GM18868 (cell line): ENCODE results near the gene CACNA1D.
A peak's percentile ranks its signal among the peaks of the same experiment; 100 is the strongest.

Source experiments
- ATAC-seq: cut with Tn5 transposase; IDR thresholded peaks from one replicate; pipeline ENCODE4 v1.9.1; 2021; ENCODE audit warnings: mild to moderate bottlenecking, moderate library complexity; ENCODE audit not compliant: unreplicated experiment

The CACNA1D gene

DNA sequence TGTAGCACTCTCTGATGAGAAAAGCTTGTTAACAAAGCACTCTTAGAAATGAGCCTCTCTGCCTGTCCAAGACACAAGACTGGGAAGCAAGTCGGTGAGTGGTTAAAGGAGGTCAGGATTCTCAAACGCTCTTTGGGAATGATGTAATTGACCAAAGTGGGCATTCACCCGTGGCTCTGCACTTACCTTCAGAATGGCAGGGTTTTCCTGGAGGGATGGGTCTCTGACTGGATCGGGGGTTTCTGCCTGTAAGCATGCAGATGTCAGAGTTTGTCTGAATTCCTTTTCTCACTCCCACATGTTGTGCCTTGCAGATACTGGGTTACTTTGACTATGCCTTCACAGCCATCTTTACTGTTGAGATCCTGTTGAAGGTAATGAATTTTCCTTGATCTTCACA, 245.6 kb downstream of the CACNA1D start:
- ATAC-seq = no peak

DNA sequence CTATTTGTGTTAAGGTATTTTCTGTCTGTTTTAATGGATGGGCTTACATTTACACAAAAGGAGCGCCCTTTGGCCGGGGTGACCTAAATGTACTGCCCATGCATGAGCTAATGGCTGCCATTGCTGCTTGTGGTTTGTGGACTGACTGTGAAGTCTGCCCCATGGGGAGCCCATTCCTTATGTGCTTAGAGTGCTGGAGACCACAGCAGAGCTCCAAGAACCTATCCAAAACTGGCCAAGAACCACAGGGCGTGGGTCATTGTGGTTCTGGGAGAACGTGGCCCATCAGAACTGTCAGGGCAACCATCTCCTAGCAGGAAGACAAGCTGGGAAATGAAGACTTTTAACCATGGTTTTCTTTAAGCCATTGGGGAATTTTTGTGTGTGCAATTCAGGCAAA, 246.5 kb downstream of the CACNA1D start:
- ATAC-seq = no peak

DNA sequence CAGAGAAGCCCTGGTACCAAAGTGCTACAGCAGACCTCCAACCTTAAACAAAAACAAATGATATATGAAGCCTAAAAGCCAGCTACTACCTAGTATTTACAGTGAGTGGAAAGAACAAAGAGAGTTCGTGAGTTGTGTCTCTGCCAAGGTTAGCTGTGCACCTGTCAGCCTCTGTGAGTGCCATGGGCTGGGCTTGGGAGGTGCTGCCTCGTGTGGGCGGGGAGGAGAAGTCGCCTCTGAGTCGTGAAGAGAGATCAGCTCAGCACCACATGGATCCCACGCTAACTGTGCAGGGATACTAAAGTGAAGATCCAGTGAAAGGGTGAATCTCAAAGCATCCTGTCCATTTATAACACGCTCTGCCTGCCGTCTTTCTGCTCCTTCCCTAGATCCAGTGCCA, 249.9 kb downstream of the CACNA1D start:
- ATAC-seq = no peak

DNA sequence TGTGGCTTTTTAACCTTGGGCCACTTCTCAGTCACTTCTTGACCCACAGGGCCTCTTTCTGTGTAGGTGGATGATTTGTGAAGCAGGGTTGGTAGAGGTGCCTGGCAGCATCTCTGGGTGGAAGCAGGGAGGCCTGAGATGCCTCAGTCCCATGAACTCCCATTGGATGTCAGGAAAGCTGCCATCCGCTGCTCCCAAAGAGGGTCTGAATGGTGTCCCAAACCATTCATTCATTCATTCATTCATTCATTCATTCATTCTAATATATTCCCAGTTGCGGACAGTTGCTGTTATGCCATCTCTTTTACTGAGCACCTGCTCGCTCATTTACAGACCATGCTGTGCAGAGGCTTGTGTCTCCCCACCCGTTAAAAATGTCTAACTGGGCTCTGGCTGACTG, 253.1 kb downstream of the CACNA1D start:
- ATAC-seq = no peak

DNA sequence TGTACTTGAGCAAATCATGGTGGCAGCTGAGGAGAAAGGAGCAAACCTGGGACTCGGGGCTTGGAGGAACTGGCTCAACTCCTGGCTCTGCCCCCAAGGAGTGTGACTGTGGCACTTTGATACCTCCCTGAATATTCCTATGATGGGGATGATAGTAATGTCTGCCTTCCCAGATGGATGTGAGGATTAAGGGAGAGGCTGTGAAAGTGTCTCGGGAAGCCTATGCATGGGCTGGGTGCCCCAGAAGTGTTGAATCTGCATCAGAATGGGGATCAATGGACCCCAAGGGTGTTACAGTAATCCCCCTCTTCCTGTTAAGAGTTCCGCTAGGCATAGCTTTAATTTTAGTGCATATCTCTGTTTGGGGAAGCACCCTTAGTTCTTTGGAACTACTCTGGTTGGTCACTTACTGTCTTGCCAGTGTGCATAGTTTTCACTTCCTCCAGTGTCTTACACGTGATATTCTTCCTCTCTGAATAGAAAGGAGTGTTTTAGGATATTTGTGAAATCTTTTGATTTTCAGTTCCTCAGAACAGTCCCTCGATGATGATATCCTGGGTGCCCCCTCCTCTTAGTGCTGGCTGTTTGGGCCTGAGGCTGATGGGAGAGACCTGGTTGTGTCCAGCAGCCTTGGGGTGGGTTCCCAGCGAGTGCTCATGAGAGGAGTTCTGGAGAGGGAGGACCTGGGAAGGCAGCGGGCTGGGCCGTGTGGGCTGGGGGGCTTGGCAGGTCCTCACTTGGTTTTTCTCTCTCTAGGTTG, 254.3 kb downstream of the CACNA1D start:
- ATAC-seq = peak; percentile 72

DNA sequence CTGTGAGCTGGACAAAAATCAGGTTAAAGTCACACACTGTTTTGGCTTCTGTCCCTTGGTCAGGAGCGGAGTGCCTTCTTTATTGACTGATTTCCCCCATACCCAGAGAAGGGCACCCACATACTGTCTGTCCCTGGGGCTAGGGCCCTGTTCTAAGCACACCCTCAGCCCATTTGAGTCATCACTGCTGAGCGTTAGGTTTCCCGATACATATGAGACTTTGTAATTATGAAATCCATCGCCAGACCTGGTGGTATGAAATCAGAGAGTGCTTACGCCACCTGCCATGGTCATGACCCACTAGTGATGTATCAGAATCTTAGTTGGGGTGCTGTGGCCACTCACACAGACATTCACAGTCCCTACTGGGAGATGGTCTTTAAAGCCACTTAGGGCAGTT, 255.0 kb downstream of the CACNA1D start:
- no peak for ATAC-seq

DNA sequence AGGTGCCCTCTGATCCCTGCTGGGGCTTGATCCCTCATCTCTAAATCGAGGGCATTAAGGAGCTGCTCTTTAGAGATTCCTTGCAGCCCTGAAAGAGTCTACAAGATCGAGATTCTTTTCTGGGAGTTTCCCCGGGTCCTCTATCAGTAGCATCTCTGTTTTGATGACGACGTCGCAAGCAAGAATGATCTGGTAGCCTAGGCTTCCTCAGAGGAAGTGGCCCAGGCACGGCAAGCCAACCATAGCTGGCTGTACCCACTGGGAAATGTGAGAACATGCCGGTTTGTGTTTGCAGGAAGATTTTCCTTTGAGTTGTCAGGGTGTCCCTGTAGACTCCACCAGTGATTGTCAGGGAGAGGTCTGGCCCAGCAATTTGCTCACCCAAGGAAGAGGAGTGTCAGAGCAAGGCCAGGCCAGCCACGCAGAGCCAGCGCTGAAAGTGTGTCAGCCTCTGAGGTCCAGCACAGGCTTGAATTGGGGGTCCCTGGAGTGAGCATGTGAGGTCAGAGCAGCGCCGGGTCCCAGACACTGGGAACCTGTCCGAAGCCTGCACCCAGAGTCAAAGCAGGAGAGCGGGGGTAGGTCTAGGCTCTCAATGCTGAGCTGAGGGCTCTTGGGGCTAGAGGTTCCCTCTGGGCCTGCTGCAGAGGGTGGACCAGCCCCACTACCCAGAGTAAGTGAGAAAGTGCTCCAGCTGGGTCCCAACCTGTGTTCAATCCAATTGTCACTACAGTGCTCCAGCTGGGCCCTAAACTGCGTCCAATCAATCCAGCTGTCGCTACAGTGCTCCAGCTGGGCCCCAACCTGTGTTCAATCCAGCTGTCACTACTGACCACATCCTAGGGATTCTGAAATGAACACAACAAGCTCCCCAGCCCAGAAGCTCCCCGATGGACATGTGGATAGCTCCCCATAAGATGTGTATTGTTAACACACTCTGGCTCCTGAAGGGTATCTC, 256.1 kb downstream of the CACNA1D start:
- peak; percentile 38 for ATAC-seq

DNA sequence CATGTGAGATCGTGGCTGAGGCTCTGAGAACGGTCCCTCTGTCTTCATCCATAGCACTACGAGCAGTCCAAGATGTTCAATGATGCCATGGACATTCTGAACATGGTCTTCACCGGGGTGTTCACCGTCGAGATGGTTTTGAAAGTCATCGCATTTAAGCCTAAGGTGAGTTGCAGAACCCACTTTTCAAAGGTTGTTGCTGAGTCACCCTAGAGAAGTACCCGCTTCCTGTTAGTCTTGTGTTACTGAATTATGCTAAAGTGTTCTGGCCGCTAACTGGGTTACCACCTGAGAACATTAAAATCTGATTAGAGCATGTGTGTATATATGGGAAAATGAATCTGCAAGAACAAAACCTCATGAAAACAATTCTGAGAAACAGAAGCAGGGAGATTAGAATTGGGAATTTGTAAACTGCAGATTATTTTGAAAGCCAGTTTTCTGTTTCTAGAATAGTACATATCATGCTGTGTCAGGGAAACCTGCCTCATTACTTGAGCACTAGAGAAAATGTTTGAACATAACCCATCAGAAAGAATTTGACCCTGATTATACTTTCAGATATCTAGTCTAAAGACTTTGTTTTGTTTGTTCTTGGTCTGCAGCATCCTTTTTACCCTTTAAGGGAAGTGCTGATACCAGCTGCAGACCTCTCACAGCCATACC, 259.2 kb downstream of the CACNA1D start:
- peak; percentile 41 for ATAC-seq

DNA sequence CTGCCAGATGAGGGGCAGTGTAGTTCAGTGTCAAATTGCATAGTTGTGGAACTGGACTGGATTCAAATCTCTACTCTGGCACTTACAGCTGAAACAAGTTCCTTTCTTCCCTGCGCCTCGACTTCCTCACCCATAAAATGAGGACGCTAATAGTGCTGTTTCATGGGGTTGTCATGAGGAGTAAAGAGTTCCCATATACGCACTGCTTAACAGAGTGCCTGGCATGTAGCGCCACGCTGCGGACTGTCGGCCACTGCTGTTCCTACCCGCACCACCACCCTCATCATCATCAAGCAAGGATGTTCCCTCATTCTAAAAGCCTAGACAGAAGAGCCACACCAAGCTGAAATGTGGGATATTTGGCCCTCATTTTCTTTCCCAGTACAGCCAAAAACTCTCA, 259.9 kb downstream of the CACNA1D start:
- no peak for ATAC-seq

DNA sequence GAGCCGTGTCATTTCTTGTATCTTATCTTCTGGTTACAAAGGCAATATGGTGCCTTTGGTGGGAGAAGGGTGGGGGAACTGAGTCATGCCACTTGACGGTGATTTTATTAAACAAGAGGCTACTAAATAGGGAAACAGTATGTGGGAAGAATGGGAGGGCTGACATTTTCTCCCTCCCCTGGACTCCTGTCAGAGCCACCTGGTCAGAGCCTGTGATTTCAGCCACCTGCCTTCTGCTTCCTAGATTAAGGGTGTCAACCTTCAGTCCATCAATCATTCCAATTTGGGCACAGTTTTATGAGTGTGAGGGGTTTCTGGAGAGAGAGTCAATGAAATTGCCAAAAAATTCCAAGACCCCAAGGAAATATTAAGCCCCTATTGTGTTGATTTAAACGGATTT, 264.4 kb downstream of the CACNA1D start:
- ATAC-seq = no peak

DNA sequence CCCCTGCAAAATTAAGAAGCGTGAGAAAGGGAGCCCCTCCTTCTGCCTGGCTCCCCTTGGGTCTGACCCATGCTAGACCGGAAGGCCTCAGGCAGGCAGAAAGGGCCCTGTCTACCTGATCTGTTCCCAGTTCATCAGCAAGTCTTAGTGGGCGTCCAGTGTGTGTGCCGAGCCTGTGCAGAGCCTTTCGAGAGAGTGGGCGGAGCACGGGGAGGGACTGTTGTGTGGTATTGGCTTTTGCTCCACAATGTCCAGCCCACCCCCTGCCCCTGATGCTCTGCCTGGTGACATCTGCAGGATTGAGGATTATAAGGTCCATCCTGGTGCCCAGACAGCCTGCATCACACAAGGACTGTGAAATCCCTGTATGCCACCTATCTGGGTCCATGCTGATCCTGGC, 268.9 kb downstream of the CACNA1D start:
- ATAC-seq = no peak

DNA sequence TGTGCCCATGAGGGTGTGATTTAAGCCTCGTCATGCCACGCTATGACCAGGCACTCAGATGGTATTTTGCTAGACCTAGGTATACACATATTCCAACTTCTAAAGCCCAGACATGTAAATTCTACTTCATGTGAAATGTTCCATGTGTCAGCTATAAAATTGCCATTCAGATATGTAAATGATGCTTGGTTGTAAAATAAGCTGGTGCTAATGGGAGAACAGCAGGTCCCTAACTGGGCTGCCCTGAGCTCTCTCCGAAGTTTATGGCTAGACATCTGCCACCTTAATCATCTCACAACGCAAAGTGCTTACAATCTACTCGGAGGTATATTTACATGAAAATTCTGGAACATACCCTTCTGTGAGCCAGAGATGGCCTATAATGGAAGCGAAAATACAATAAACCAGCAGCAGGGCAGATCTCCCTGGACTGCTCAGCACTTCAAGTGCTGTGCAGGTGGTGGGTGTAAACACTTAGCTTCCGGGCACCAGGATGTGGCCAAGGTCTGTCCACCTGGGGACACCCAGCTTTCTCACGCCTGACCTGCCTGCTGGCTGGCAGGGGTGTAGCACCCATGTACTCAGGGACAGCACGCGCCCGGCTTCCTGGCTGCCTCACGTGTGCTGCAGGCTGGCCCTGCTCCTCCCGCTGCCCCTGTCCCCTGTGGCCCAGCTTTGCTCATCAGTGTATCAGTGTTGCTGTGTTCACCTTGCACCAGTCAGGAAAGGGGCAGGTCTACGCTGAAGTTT, 269.8 kb downstream of the CACNA1D start:
- no peak for ATAC-seq

DNA sequence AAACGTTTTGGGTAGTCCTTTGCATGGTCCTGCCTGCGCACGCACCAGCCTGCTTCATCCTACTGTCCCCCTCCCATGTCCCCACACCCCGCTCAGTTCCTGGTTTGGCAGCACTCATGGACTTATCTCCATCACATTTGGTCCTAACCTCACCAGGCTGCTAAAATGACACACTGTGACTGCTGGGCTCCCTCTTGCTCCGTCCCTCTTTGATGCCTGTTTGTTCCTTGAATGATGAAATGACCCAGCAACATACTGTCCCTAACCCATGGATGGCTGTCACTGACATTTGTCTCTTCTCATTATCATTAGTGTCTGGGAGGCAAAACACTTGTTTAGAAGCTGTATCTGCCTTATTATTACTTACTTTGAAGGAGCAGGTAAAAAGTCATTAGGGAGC, 271.3 kb downstream of the CACNA1D start:
- ATAC-seq = no peak

DNA sequence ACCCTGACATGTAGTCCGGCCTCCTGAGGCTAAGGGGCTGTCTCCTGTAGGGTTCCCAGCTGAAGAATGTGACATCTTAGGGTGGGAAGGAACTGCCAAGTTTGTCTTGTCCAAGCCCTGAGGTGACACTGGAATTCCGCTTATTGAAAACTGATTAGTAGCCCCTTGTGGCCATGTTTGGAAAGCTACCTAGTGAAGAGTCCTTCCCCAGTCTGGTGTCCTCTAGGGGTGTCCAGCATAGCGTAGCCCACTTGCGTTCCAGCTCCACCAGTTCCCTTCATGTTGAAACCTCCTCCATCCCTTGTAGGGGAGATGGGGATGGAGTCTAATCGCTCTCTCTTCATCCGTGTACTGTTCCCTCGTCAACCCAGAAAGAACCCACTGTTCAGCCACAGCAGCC, 272.3 kb downstream of the CACNA1D start:
- no peak for ATAC-seq

DNA sequence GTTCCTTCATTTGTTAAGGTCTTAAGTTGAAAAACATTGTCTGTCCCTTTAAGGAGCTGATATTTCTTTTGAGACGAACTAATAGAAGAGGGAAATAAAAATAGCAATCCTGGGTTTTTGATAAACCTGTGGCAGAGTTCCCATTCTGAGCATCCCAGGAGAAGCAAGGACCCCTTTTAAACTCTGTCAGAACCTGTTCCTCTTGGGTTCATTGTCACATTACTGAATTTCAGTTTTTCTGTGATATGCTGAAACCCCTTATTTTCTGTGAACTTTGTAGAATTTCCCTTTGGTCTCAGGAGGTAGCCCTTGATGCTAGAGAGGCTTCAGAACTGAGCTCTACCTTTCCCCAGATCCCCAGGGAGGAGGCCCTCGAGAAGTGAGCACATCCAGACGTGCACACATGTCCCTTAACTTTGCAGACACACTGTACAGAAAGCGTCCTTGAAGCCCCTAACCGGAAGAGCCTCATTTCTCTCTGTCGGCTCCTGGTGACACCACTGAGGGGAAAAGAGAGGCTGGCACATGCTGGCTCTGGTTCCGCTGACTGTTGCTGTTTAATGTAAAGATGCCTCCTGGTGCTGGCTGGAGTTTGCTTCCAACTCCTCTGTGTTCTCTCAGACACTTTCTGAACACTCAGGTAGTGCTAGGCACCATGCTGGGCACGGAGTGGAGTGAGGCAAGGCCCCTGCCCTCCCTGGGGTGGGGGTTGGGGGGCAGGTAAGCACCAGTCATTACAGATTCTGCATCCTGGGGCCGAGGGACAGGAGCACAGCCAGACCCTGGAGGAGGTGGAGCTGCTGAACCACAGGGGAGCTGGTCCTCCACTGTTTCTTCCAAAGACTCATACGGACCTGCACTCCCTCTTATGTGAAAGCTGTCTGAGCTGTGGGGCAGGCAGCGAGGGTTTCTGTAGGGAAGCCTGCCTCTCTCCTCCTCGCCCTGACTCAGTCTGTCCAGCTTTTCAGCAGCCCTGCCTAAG, 274.4 kb downstream of the CACNA1D start:
- ATAC-seq = peak; percentile 47

DNA sequence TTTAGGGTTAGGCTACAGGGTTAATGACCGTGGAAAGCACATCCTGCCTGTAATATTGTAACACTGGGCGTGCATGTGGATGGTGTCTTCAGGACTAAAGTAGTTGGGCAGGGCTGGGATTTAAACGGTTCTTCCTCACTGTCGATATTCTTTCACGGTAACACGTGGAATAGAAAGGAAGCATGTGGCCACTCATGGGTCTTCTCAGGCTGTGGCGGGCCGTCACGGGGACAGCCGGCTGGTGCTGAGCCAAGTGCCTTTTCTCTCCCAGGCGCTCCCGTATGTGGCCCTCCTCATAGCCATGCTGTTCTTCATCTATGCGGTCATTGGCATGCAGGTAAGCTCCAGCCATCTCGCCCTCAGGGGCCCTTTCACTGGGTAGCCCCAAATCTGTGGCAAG, 278.2 kb downstream of the CACNA1D start:
- ATAC-seq = no peak

DNA sequence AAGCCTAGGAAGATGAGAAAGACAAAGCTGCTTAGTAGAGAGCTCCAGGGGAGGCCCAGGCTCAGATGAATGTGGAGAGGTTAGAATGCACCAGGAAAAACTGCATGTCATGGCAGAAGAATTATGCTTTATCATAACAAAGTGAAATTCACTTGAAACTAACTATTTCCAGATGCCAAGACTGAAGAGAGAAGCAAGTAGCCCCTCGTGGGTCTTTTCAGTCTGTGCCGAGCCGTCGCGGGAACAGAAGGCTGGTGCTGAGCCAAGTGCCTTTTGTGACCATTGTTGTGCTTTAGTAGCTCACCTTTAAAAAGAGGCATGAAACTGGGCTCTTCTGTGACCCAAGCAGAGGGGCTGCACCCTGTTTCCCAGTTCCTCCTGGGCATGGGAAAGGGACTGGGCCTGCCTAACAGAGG, 278.6 kb downstream of the CACNA1D start:
- ATAC-seq = no peak

DNA sequence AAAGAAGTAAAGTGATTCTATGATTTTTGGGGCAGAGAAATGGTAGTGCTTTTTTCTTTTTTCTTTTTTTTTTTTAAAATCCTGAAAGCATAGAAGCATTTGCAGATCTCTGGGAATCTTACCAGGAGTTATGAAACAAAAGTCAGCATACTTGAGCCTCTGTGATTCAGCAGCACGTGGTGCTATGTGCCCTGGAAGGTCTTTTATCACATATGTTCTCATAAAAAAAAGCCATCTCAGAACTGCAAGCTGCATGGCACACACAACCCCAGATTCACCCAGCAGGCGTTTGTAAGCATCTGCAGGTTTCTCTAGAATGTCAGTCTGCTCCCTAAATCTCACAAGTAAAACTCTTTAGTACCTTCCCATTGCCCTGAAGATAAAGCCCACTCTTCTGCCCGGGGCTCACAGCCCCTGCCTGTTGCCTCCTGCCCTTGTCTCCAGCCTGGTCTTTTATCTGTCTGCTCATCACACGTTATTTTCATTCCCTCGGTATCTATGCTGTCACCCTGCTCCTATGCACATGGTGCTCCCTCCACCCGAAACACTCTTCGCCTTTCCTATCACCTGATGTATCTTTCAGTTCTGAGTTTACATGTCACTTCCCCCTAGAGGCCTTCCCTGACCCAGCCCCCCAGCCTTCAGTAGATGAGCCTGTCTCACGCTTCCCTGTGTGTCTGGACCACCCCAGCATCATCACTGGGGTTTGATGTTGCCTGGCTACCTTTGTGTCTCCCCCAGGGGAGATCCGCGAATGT, 279.4 kb downstream of the CACNA1D start:
- ATAC-seq = peak; percentile 87

DNA sequence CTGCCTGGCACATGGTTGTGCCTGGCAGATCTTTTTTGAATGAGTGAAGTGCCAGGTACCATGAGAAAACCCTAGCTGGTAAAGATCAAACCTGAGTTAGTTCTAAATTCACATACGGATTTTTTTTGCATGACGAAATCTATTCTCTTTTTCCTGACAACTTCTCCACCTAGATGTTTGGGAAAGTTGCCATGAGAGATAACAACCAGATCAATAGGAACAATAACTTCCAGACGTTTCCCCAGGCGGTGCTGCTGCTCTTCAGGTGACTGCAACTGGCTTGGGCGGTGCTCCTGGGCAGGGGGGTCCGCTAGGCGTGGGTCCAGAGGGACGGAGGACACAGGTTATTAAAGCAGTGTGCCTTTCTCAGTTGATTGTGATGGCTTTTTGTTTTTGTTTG, 280.0 kb downstream of the CACNA1D start:
- ATAC-seq = no peak
